MM.1S (cell line): ENCODE measurements around the gene ADAM23.

Experiments
- DNase-seq: peaks from one replicate; pipeline ENCODE4 v3.0.0-alpha.2; 2015
- H2AFZ ChIP-seq: fragments of 300-600 bp; sonication (generic); 2 replicates; pipeline ENCODE4 v1.6.0; 2016; ENCODE audit warnings: antibody characterized with exemption, low read length
- H3F3A ChIP-seq: fragments of 300-600 bp; sonication (generic); 2 replicates; pipeline ENCODE4 v1.6.1; 2016; ENCODE audit warnings: mild to moderate bottlenecking, antibody characterized with exemption, low read length, moderate library complexity, mixed read lengths; ENCODE audit not compliant: insufficient read depth
- H3K27ac ChIP-seq: fragments of 300-600 bp; sonication (generic); 2 replicates; pipeline ENCODE4 v1.5.1; 2016; ENCODE audit warnings: mild to moderate bottlenecking, low read length
- H3K27me3 ChIP-seq: fragments of 300-600 bp; sonication (generic); replicated peaks from 2 replicates; pipeline ENCODE4 v1.6.0; 2016; ENCODE audit warnings: low read length; ENCODE audit not compliant: insufficient read depth
- H3K36me3 ChIP-seq: fragments of 300-600 bp; sonication (generic); replicated peaks from 2 replicates; pipeline ENCODE4 v1.6.1; 2016; ENCODE audit warnings: mild to moderate bottlenecking, low read length, mixed read lengths; ENCODE audit not compliant: insufficient read depth
- H3K4me1 ChIP-seq: fragments of 300-600 bp; sonication (generic); 2 replicates; pipeline ENCODE4 v1.6.1; 2016; ENCODE audit warnings: low read length, mixed read lengths
- H3K4me2 ChIP-seq: fragments of 300-600 bp; sonication (generic); 2 replicates; pipeline ENCODE4 v1.6.0; 2016; ENCODE audit warnings: low read depth, low read length
- H3K4me3 ChIP-seq: fragments of 300-600 bp; sonication (generic); 2 replicates; pipeline ENCODE4 v1.5.1; 2016; ENCODE audit warnings: low read length, mixed read lengths
- H3K79me2 ChIP-seq: fragments of 300-600 bp; sonication (generic); 2 replicates; pipeline ENCODE4 v1.6.1; 2016; ENCODE audit warnings: mixed run types, low read length, mixed read lengths
- H3K9ac ChIP-seq: fragments of 300-600 bp; sonication (generic); 2 replicates; pipeline ENCODE4 v1.6.1; 2016; ENCODE audit warnings: low read length, mixed read lengths
- H3K9me2 ChIP-seq: fragments of 300-600 bp; sonication (generic); replicated peaks from 2 replicates; pipeline ENCODE4 v1.6.1; 2016; ENCODE audit warnings: mild to moderate bottlenecking, low read length, mixed read lengths; ENCODE audit not compliant: insufficient read depth
- H3K9me3 ChIP-seq: fragments of 300-600 bp; sonication (generic); replicated peaks from 2 replicates; pipeline ENCODE4 v1.6.1; 2016; ENCODE audit warnings: mild to moderate bottlenecking, low read length, mixed read lengths; ENCODE audit not compliant: insufficient read depth
- H4K20me1 ChIP-seq: fragments of 300-600 bp; sonication (generic); 2 replicates; pipeline ENCODE4 v1.6.1; 2016; ENCODE audit warnings: mild to moderate bottlenecking, low read length, moderate library complexity, mixed read lengths; ENCODE audit not compliant: insufficient read depth
- CTCF ChIP-seq: fragments of 300-600 bp; sonication (generic); IDR thresholded peaks from 2 replicates; pipeline ENCODE4 v1.5.1; 2016; ENCODE audit warnings: antibody characterized with exemption, low read length, mixed read lengths
- EZH2 ChIP-seq: fragments of 300-600 bp; sonication (generic); optimal IDR thresholded peaks from 2 replicates; pipeline ENCODE3; 2017; ENCODE audit warnings: low read depth, mild to moderate bottlenecking, antibody characterized with exemption, low read length, mixed read lengths
- EZH2phosphoT487 ChIP-seq: fragments of 300-600 bp; sonication (generic); IDR thresholded peaks from 2 replicates; pipeline ENCODE4 v1.6.1; 2018; ENCODE audit warnings: antibody characterized with exemption, low read length

The ADAM23 gene

GRCh38 chr2:206619011-206619410 lies 175.7 kb downstream of the ADAM23 start:
- Histone ChIP-seq H3K4me1 (no peaks in the 10 kb centered on the region), H2AFZ (no peak overlapping the region), H3K9ac (no peak overlapping the region), H3K4me3 (no peak overlapping the region), H3K79me2 (no peaks in the 10 kb centered on the region), H3K36me3 (no peaks in the 10 kb centered on the region), H3K27me3 (no peaks in the 10 kb centered on the region), H3K27ac (no peak overlapping the region), H3F3A (no peaks in the 10 kb centered on the region), H3K4me2 (no peak overlapping the region), H3K9me2 (no peaks in the 10 kb centered on the region), H4K20me1 (no peaks in the 10 kb centered on the region), H3K9me3 (no peaks in the 10 kb centered on the region)
- TF ChIP-seq EZH2phosphoT487 (no peak), CTCF (no peak), EZH2 (no peak)
- no peak for DNase-seq

- Histone ChIP-seq H3K79me2 (no peaks in the 10 kb centered on the region), H3K9ac (no peak overlapping the region), H3K4me3 (no peak overlapping the region), H2AFZ (no peak overlapping the region), H3K27ac (no peak overlapping the region), H3K36me3 (no peaks in the 10 kb centered on the region), H3F3A (no peaks in the 10 kb centered on the region), H3K4me2 (no peak overlapping the region), H3K4me1 (no peaks in the 10 kb centered on the region), H4K20me1 (no peaks in the 10 kb centered on the region), H3K27me3 (no peaks in the 10 kb centered on the region), H3K9me3 (no peaks in the 10 kb centered on the region), H3K9me2 (no peaks in the 10 kb centered on the region)
- no peak for DNase-seq
- TF ChIP-seq EZH2, result no peak
- no peak for TF ChIP-seq CTCF
- no peak for TF ChIP-seq EZH2phosphoT487
Measured at GRCh38 chr2:206626108-206626507, 182.8 kb downstream of the ADAM23 start.

- Histone ChIP-seq H4K20me1 (no peaks in the 10 kb centered on the region), H3K4me1 (no peaks in the 10 kb centered on the region), H3F3A (no peaks in the 10 kb centered on the region), H3K36me3 (no peaks in the 10 kb centered on the region), H3K9me2 (no peaks in the 10 kb centered on the region), H3K79me2 (no peaks in the 10 kb centered on the region), H3K9ac (no peak overlapping the region), H3K27me3 (no peaks in the 10 kb centered on the region), H2AFZ (no peak overlapping the region), H3K9me3 (no peaks in the 10 kb centered on the region), H3K4me3 (no peak overlapping the region), H3K4me2 (no peak overlapping the region), H3K27ac (no peak overlapping the region)
- TF ChIP-seq EZH2phosphoT487, result no peak
- TF ChIP-seq EZH2, result no peak
- no peak for TF ChIP-seq CTCF
- DNase-seq, result no peak
Measured at GRCh38 chr2:206627632-206628031, 184.3 kb downstream of the ADAM23 start.

- Histone ChIP-seq H3K27me3 (no peaks in the 10 kb centered on the region), H3F3A (no peaks in the 10 kb centered on the region), H3K4me3 (no peak overlapping the region), H2AFZ (no peak overlapping the region), H3K27ac (no peak overlapping the region), H4K20me1 (no peaks in the 10 kb centered on the region), H3K9ac (no peak overlapping the region), H3K9me3 (no peaks in the 10 kb centered on the region), H3K79me2 (no peaks in the 10 kb centered on the region), H3K4me2 (no peak overlapping the region), H3K9me2 (no peaks in the 10 kb centered on the region), H3K36me3 (no peaks in the 10 kb centered on the region), H3K4me1 (no peaks in the 10 kb centered on the region)
- no peak for TF ChIP-seq EZH2
- no peak for TF ChIP-seq EZH2phosphoT487
- TF ChIP-seq CTCF, result no peak
- DNase-seq, result no peak
Measured at GRCh38 chr2:206631340-206631739, 188.0 kb downstream of the ADAM23 start.
